Left lung (tissue), 10 donors: ENCODE results near the gene ANKRD28. TPM values are rescaled to one million over a fixed set of nuclear protein-coding genes. Genes with fewer than 3 reads are reported as not detected.
"Not testable (repeated sequence)": the region's sequence is repeated elsewhere in the genome, so short reads cannot be mapped to it uniquely, and the experiment has no call there.

Experiments
- ATAC-seq: fragments of 200-7000 bp; cut with Tn5 transposase; one replicate; pipeline ENCODE4 v1.9.1; 2020; ENCODE audit warnings: moderate library complexity
- DNase-seq, 4 donors: peaks; one replicate each; pipeline ENCODE4 v3.0.0-alpha.2; 2013 to 2020
- H3K27ac ChIP-seq, 2 donors: fragments of 200-600 bp; sonication (generic) in 1 of 2; one replicate each; pipeline versions ENCODE4 v1.5.0 to v1.8.0; 2020 to 2021
- H3K27me3 ChIP-seq, 2 donors: fragments of 200-600 bp; sonication (generic) in 1 of 2; one replicate each; pipeline versions ENCODE4 v1.5.0 to v1.8.0; 2020 to 2021
- H3K36me3 ChIP-seq, 2 donors: fragments of 200-600 bp; sonication (generic) in 1 of 2; one replicate each; pipeline versions ENCODE4 v1.5.0 to v1.8.0; 2020 to 2021
- H3K4me1 ChIP-seq, 2 donors: fragments of 200-600 bp; one replicate each; pipeline ENCODE4 v1.8.0; 2021
- H3K4me3 ChIP-seq, 2 donors: fragments of 200-600 bp; sonication (generic) in 1 of 2; one replicate each; pipeline versions ENCODE4 v1.5.0 to v1.8.0; 2020 to 2021; ENCODE audit warnings: mild to moderate bottlenecking in 1 of 2
- H3K9me3 ChIP-seq, 2 donors: fragments of 200-600 bp; sonication (generic) in 1 of 2; one replicate each; pipeline versions ENCODE4 v1.5.0 to v1.8.0; 2020 to 2021
- CTCF ChIP-seq, 2 donors: fragments of 200-600 bp; sonication (generic) in 1 of 2; IDR thresholded peaks; one replicate each; pipeline versions ENCODE4 v1.5.0 to v1.8.0; 2021; ENCODE audit warnings: antibody characterized with exemption in 2 of 2
- intact Hi-C, 2 donors: fragments of 100-400 bp; cut with DNase I; formaldehyde crosslinking; loops; one replicate each; pipeline versions ENCODE4 v1.11.2 to v1.14.2; 2022
- polyA plus RNA-seq, 6 donors: library from polyadenylated mRNA; unstranded; fragments of 120-200 nt; gene quantifications; one replicate each; pipeline ENCODE4 v1.2.1, GENCODE V29; 2013; ENCODE audit not compliant: insufficient read length in 6 of 6
- total RNA-seq, 2 donors: library from RNA; stranded (reverse); fragmentation: NEBNext Ultra II Directional; extraction: Animal tissue kit (Norgen Biotek cat#: 25700); gene quantifications; one replicate each; pipeline ENCODE4 v1.2.1, GENCODE V29; 2021
- donor health status: DM: no; HTN: yes; CAD: no.
- donor health status: DM: no; HTN: no; CAD: no.

ANKRD28 gene
- total and polyA plus RNA-seq, 8 donors, result 36.6 to 60.0 (median 47.2) TPM

GRCh38 chr3:15750143-15750542 lies 47.6 kb downstream of the ANKRD28 start:
- intact Hi-C loops, result no loop called here
- DNase-seq (no peak), ATAC-seq (no peak)
- no peak overlapping the region for H3K4me3 ChIP-seq
- H3K4me1 ChIP-seq, result peaks cover 0 to 10% of the 10 kb centered on the region in 2 donors
- H3K36me3 ChIP-seq, result peaks cover 0 to 19% of the 10 kb centered on the region in 2 donors
- H3K9me3 ChIP-seq, result no peaks in the 10 kb centered on the region
- TF ChIP-seq CTCF (IDR thresholded peaks at IDR 0.05), result no peak
- no peak overlapping the region for H3K27ac ChIP-seq
- no peaks in the 10 kb centered on the region for H3K27me3 ChIP-seq

- ATAC-seq, H3K27me3 ChIP-seq, H3K27ac ChIP-seq, H3K4me3 ChIP-seq, H3K4me1 ChIP-seq, H3K9me3 ChIP-seq, DNase-seq, intact Hi-C loops: not testable (repeated sequence)
- peaks cover 0 to 18% of the 10 kb centered on the region in 2 donors for H3K36me3 ChIP-seq
These were observed 51.9 kb downstream of the ANKRD28 start for GRCh38 chr3:15745896-15746295.

- ATAC-seq (no peak), DNase-seq (no peak)
- intact Hi-C loops, result no loop called here
- Histone ChIP-seq H3K36me3 (peaks cover 0 to 5% of the 10 kb centered on the region in 2 donors), H3K4me1 (no peaks in the 10 kb centered on the region), H3K27ac (no peak overlapping the region), H3K9me3 (peaks cover 0 to 12% of the 10 kb centered on the region in 2 donors), H3K27me3 (no peaks in the 10 kb centered on the region), H3K4me3 (no peak overlapping the region)
- no peak for TF ChIP-seq CTCF (IDR thresholded peaks at IDR 0.05)
These were observed 53.6 kb downstream of the ANKRD28 start for GRCh38 chr3:15744176-15744575.

- no peak for TF ChIP-seq CTCF (IDR thresholded peaks at IDR 0.05)
- H3K9me3 ChIP-seq, result peaks cover 0 to 18% of the 10 kb centered on the region in 2 donors
- DNase-seq, result no peak
- H3K4me1 ChIP-seq, result no peaks in the 10 kb centered on the region
- ATAC-seq, result peak; percentile 83
- intact Hi-C loops, result no loop called here
- H3K36me3 ChIP-seq, result peaks cover 0 to 7% of the 10 kb centered on the region in 2 donors
- H3K4me3 ChIP-seq, result no peak overlapping the region
- no peaks in the 10 kb centered on the region for H3K27me3 ChIP-seq
- H3K27ac ChIP-seq, result no peak overlapping the region
These were observed 54.2 kb downstream of the ANKRD28 start for GRCh38 chr3:15743587-15744009.

- H3K4me3 ChIP-seq, H3K4me1 ChIP-seq, H3K27ac ChIP-seq, ATAC-seq, intact Hi-C loops, DNase-seq, H3K27me3 ChIP-seq: not testable (repeated sequence)
- Histone ChIP-seq H3K36me3 (peaks cover 0 to 16% of the 10 kb centered on the region in 2 donors), H3K9me3 (peaks cover 0 to 24% of the 10 kb centered on the region in 2 donors)
These were observed 55.5 kb downstream of the ANKRD28 start for GRCh38 chr3:15742236-15742635.

GRCh38 chr3:15738616-15739005 lies 59.2 kb downstream of the ANKRD28 start:
- Histone ChIP-seq H3K9me3 (peaks cover 0 to 24% of the 10 kb centered on the region in 2 donors), H3K36me3 (peaks cover 0 to 36% of the 10 kb centered on the region in 2 donors)
- ATAC-seq, H3K4me3 ChIP-seq, H3K27ac ChIP-seq, DNase-seq, H3K4me1 ChIP-seq, H3K27me3 ChIP-seq, intact Hi-C loops: not testable (repeated sequence)

GRCh38 chr3:15731024-15731423 lies 66.8 kb downstream of the ANKRD28 start:
- no peak overlapping the region for H3K4me3 ChIP-seq
- H3K9me3 ChIP-seq, result no peaks in the 10 kb centered on the region
- no peak overlapping the region for H3K27ac ChIP-seq
- ATAC-seq (no peak), DNase-seq (no peak)
- H3K27me3 ChIP-seq, result no peaks in the 10 kb centered on the region
- no peaks in the 10 kb centered on the region for H3K4me1 ChIP-seq
- intact Hi-C loops, result no loop called here
- peaks cover 0 to 55% of the 10 kb centered on the region in 2 donors for H3K36me3 ChIP-seq
- no peak for TF ChIP-seq CTCF (IDR thresholded peaks at IDR 0.05)
